MM.1S (cell line): ENCODE results near the gene AMH.

Experiments
- DNase-seq: peaks from one replicate; pipeline ENCODE4 v3.0.0-alpha.2; 2015
- H2AFZ ChIP-seq: fragments of 300-600 bp; sonication (generic); 2 replicates; pipeline ENCODE4 v1.6.0; 2016; ENCODE audit warnings: antibody characterized with exemption, low read length
- H3F3A ChIP-seq: fragments of 300-600 bp; sonication (generic); 2 replicates; pipeline ENCODE4 v1.6.1; 2016; ENCODE audit warnings: mild to moderate bottlenecking, antibody characterized with exemption, low read length, moderate library complexity, mixed read lengths; ENCODE audit not compliant: insufficient read depth
- H3K27ac ChIP-seq: fragments of 300-600 bp; sonication (generic); 2 replicates; pipeline ENCODE4 v1.5.1; 2016; ENCODE audit warnings: mild to moderate bottlenecking, low read length
- H3K27me3 ChIP-seq: fragments of 300-600 bp; sonication (generic); replicated peaks from 2 replicates; pipeline ENCODE4 v1.6.0; 2016; ENCODE audit warnings: low read length; ENCODE audit not compliant: insufficient read depth
- H3K36me3 ChIP-seq: fragments of 300-600 bp; sonication (generic); replicated peaks from 2 replicates; pipeline ENCODE4 v1.6.1; 2016; ENCODE audit warnings: mild to moderate bottlenecking, low read length, mixed read lengths; ENCODE audit not compliant: insufficient read depth
- H3K4me1 ChIP-seq: fragments of 300-600 bp; sonication (generic); 2 replicates; pipeline ENCODE4 v1.6.1; 2016; ENCODE audit warnings: low read length, mixed read lengths
- H3K4me2 ChIP-seq: fragments of 300-600 bp; sonication (generic); 2 replicates; pipeline ENCODE4 v1.6.0; 2016; ENCODE audit warnings: low read depth, low read length
- H3K4me3 ChIP-seq: fragments of 300-600 bp; sonication (generic); 2 replicates; pipeline ENCODE4 v1.5.1; 2016; ENCODE audit warnings: low read length, mixed read lengths
- H3K79me2 ChIP-seq: fragments of 300-600 bp; sonication (generic); 2 replicates; pipeline ENCODE4 v1.6.1; 2016; ENCODE audit warnings: mixed run types, low read length, mixed read lengths
- H3K9ac ChIP-seq: fragments of 300-600 bp; sonication (generic); 2 replicates; pipeline ENCODE4 v1.6.1; 2016; ENCODE audit warnings: low read length, mixed read lengths
- H3K9me2 ChIP-seq: fragments of 300-600 bp; sonication (generic); replicated peaks from 2 replicates; pipeline ENCODE4 v1.6.1; 2016; ENCODE audit warnings: mild to moderate bottlenecking, low read length, mixed read lengths; ENCODE audit not compliant: insufficient read depth
- H3K9me3 ChIP-seq: fragments of 300-600 bp; sonication (generic); replicated peaks from 2 replicates; pipeline ENCODE4 v1.6.1; 2016; ENCODE audit warnings: mild to moderate bottlenecking, low read length, mixed read lengths; ENCODE audit not compliant: insufficient read depth
- H4K20me1 ChIP-seq: fragments of 300-600 bp; sonication (generic); 2 replicates; pipeline ENCODE4 v1.6.1; 2016; ENCODE audit warnings: mild to moderate bottlenecking, low read length, moderate library complexity, mixed read lengths; ENCODE audit not compliant: insufficient read depth
- EZH2 ChIP-seq: fragments of 300-600 bp; sonication (generic); optimal IDR thresholded peaks from 2 replicates; pipeline ENCODE3; 2017; ENCODE audit warnings: low read depth, mild to moderate bottlenecking, antibody characterized with exemption, low read length, mixed read lengths
- EZH2phosphoT487 ChIP-seq: fragments of 300-600 bp; sonication (generic); IDR thresholded peaks from 2 replicates; pipeline ENCODE4 v1.6.1; 2018; ENCODE audit warnings: antibody characterized with exemption, low read length
- TF ChIP-seq, protein P1 (sequence below): fragments of 300-600 bp; sonication (generic); IDR thresholded peaks from 2 replicates; pipeline ENCODE4 v1.5.1; 2016; ENCODE audit warnings: antibody characterized with exemption, low read length, mixed read lengths

Gene AMH

DNA sequence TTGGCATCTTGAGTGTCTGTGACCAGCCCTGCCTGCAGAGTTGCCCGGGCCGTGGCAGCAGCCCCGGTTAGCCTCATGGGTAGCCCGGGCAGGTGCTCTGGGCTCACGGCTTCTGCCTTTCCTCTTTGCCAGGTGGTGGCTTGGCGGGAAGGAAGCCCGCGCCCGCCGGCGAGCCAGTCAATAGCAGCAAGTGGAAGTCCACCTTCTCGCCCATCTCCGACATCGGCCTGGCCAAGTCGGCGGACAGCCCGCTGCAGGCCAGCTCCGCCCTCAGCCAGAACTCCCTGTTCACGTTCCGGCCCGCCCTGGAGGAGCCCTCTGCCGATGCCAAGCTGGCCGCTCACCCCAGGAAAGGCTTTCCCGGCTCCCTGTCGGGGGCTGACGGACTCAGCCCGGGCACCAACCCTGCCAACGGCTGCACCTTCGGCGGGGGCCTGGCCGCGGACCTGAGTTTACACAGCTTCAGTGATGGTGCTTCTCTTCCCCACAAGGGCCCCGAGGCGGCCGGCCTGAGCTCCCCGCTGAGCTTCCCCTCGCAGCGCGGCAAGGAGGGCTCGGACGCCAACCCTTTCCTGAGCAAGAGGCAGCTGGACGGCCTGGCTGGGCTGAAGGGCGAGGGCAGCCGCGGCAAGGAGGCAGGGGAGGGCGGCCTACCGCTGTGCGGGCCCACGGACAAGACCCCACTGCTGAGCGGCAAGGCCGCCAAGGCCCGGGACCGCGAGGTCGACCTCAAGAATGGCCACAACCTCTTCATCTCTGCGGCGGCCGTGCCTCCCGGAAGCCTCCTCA is 22.9 kb upstream of the AMH start:
- 0 out of 2 replicates have a peak, but pooled peaks cover under 1% of the 10 kb centered on the region for H4K20me1 ChIP-seq
- peaks cover 15% of the 10 kb centered on the region for H3F3A ChIP-seq
- H3K4me1 ChIP-seq, result no peaks in the 10 kb centered on the region
- H3K27ac ChIP-seq, result no peak overlapping the region
- H3K36me3 ChIP-seq, result peaks cover 22% of the 10 kb centered on the region
- no peak overlapping the region for H3K4me3 ChIP-seq
- no peak overlapping the region for H3K9ac ChIP-seq
- H3K4me2 ChIP-seq, result no peak overlapping the region
- H3K27me3 ChIP-seq, result no peaks in the 10 kb centered on the region
- TF ChIP-seq EZH2phosphoT487 (no peak), EZH2 (no peak)
- TF ChIP-seq, protein P1, sequence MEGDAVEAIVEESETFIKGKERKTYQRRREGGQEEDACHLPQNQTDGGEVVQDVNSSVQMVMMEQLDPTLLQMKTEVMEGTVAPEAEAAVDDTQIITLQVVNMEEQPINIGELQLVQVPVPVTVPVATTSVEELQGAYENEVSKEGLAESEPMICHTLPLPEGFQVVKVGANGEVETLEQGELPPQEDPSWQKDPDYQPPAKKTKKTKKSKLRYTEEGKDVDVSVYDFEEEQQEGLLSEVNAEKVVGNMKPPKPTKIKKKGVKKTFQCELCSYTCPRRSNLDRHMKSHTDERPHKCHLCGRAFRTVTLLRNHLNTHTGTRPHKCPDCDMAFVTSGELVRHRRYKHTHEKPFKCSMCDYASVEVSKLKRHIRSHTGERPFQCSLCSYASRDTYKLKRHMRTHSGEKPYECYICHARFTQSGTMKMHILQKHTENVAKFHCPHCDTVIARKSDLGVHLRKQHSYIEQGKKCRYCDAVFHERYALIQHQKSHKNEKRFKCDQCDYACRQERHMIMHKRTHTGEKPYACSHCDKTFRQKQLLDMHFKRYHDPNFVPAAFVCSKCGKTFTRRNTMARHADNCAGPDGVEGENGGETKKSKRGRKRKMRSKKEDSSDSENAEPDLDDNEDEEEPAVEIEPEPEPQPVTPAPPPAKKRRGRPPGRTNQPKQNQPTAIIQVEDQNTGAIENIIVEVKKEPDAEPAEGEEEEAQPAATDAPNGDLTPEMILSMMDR, result no peak
- no peaks in the 10 kb centered on the region for H3K9me2 ChIP-seq
- no peak overlapping the region for H2AFZ ChIP-seq
- H3K79me2 ChIP-seq, result peaks cover 52% of the 10 kb centered on the region
- H3K9me3 ChIP-seq, result no peaks in the 10 kb centered on the region
- no peak for DNase-seq

DNA sequence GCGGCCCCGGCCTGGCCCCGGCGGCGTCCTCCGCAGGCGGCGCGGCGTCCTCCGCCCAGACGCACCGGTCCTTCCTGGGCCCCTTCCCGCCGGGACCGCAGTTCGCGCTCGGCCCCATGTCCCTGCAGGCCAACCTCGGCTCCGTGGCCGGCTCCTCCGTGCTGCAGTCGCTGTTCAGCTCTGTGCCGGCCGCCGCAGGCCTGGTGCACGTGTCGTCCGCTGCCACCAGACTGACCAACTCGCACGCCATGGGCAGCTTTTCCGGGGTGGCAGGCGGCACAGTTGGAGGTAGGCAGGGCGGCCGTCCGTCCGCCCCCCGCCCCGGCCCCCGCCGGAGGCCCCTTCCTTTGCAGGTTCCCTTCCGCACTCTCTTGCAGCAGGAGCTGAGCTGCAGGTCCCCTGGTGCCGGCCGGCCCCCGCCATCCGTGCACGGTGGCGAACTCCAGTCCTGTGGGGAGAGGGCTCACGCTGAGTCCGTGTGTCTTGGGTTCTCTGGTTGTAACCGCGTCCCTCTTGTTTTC is 22.2 kb upstream of the AMH start:
- H3K4me1 ChIP-seq, result no peaks in the 10 kb centered on the region
- H3K27me3 ChIP-seq, result no peaks in the 10 kb centered on the region
- H3K9ac ChIP-seq, result no peak overlapping the region
- H3K4me3 ChIP-seq, result no peak overlapping the region
- TF ChIP-seq, protein P1, result no peak
- TF ChIP-seq EZH2phosphoT487, result no peak
- TF ChIP-seq EZH2, result no peak
- H2AFZ ChIP-seq, result no peak overlapping the region
- no peak for DNase-seq
- peaks cover 56% of the 10 kb centered on the region for H3K79me2 ChIP-seq
- no peak overlapping the region for H3K27ac ChIP-seq
- H3K9me3 ChIP-seq, result no peaks in the 10 kb centered on the region
- peaks cover 6% of the 10 kb centered on the region; the same call in 1 of the 2 replicates for H4K20me1 ChIP-seq
- H3K4me2 ChIP-seq, result no peak overlapping the region
- no peaks in the 10 kb centered on the region for H3K9me2 ChIP-seq
- peaks cover 22% of the 10 kb centered on the region for H3K36me3 ChIP-seq
- H3F3A ChIP-seq, result peaks cover 21% of the 10 kb centered on the region

DNA sequence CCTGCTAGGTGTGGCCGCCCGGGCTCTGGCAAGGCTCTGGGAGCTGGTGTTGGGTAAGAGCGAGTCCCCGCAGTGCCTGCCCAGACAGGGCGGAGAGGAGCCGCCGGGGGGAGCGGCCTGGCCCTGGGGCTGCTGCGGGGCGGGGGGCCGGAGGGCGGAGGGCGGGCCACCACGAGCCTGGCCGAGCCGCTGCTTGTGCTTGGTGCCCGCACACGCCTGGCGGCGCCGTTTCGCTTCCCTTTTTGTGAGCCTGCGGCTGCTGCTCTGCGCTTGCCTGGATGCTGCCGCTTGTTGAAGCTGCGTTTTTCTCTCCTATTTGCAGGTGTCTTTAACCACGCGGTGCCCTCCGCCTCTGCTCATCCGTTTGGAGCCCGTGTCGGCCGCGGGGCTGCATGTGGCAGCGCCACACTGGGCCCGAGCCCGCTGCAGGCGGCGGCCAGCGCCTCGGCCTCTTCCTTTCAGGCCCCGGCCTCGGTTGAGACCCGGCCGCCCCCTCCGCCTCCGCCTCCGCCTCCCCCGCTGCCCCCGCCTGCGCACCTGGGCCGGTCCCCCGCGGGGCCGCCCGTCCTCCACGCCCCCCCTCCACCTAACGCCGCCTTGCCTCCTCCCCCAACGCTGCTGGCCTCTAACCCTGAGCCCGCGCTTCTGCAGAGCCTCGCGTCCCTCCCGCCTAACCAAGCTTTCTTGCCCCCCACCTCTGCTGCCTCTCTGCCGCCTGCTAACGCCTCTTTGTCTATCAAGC is 21.5 kb upstream of the AMH start:
- Histone ChIP-seq H3K27ac (no peak overlapping the region), H3K9ac (no peak overlapping the region), H3K36me3 (peaks cover 22% of the 10 kb centered on the region), H3K27me3 (no peaks in the 10 kb centered on the region), H3K9me2 (no peaks in the 10 kb centered on the region), H3K4me2 (no peak overlapping the region), H3K9me3 (no peaks in the 10 kb centered on the region), H3F3A (peaks cover 26% of the 10 kb centered on the region), H3K4me1 (no peaks in the 10 kb centered on the region), H3K79me2 (peaks cover 58% of the 10 kb centered on the region), H4K20me1 (peaks cover 6% of the 10 kb centered on the region; the same call in 1 of the 2 replicates), H2AFZ (no peak overlapping the region), H3K4me3 (no peak overlapping the region)
- no peak for DNase-seq
- TF ChIP-seq EZH2phosphoT487, result no peak
- no peak for TF ChIP-seq EZH2
- TF ChIP-seq, protein P1, result no peak
